HG03354 (cell line): Measurements from ENCODE around the gene CDKL5.
"Not testable (repeated sequence)": the region's sequence is repeated elsewhere in the genome, so short reads cannot be mapped to it uniquely, and the experiment has no call there.

Experiments
- ATAC-seq: cut with Tn5 transposase; IDR thresholded peaks from one replicate; pipeline ENCODE4 v1.9.1; 2021; ENCODE audit warnings: mild to moderate bottlenecking; ENCODE audit not compliant: unreplicated experiment, poor library complexity, severe bottlenecking

CDKL5 gene

DNA sequence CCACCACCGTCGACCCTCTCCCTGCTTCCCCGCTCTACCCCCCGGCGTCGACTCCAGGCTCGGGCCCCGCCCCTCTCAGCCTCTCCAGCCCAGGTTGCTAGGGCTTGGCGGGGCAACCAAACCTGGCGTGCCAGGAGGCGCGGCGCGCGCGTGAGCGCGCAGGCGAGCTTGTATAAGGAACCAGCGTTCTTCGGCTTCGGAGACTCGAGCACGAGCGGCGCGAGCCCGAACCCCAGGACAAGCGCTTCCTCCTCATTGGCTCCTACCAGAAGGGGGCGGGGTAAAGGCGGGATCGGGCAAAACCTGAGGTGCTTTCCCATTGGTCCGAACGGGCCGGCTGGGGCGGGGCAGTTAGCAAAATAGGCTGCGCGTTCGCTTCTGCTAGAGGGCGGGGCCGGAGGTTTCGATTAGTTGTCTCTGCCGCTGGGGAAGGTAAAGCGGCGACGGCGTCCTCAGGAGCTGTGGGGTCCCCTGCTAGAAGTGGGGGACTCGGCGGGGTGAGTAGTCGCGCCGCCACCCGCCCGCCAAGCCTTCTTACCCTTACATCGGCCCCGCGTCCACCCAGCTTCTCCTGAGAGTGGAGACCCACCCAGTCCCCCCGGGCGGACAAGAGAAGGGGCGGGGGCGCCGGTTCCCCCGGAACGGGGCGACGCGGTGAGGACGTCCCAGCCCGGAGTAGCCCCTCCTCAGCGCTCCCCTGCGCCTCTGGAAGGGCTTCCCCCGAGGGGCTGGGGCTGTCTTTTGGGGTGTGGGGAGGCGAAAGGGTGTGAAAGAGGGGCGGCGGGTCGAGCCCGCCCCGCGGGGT, at the start of gene CDKL5:
Gene CDKL5 (plus strand): TSS at position 410 of the 805 bp plus-strand sequence. CDS start 81,489 bp downstream, outside the sequence.
- peak; percentile 96 for ATAC-seq

DNA sequence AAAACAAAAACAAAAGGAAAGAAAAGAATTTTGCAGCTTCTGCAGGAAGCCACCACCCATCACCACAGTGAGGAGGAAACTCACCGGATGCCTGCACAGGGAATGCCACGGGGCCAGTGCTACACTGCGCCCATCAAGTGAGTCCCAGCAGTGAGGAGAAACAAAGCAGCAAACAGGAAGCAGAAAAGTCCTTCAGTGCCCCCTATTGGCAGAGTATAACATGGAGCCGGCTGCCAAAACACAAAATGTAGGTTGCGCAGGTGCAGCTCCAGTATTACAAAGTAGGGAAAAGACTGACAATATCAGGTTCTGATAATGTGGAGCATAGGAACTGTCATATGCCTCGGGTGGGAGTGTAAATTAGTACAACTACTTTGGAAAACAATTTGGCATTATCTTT, 47.6 kb upstream of the CDKL5 start:
- no peak for ATAC-seq

- ATAC-seq = no peak
Observed at GRCh38 chrX:18389966-18390365, 35.4 kb upstream of the CDKL5 start.

GRCh38 chrX:18390941-18391538, 34.4 kb upstream of the CDKL5 start:
- no peak for ATAC-seq

DNA sequence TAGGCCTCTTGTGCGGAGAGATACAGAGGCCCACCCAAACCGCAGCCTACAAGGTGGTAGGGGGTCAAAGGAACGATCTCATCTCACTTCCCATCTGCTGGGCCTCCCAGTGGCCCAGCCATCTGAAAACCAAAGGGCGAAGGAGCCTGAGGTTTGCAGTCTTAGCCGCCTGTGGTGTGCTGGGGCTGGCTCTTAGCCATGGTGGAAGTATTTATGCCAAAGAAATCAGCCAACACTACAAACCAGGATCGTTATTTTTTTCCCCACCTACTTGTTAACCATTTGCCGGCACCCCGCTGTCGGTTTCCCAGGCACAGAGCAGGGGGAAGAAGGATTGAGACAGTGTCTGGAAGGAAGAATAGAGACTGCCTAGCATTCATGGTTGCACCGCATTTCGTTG, 30.9 kb upstream of the CDKL5 start:
- ATAC-seq = no peak

- ATAC-seq = no peak
Observed at GRCh38 chrX:18401848-18402213, 23.6 kb upstream of the CDKL5 start.

DNA sequence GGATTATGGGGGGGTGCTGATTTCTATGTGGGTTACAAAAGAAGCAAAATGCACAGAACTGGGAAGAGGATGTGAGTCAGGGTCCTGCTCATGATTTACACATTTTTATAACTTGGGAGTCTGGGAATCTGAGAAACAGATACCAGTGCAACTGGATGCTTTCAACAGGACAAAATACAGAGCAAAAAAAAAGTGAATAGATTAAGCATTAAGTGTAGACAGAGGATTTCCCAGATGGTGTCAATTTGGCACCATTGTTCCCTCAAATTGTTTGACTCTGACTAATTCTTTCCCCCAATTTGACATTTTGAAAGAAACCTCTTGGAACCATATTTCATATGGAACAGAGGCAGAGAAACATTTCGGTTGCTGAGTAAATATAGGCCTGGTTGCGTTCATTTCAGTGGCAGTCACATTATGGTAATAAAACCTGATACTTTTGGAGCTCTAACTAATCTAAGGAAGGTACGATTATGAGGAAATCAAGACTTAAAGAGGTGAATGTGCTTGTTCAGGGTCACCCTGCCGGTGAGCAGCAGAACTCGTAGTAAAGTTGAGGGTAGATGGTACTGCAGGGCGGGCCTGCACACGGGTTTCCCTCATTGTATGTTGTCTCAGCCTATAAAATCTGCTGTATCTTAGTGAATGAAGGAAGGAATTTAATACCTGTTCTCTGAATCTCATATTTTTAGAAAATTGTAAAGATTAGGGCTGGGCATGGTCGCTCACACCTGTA, 18.7 kb upstream of the CDKL5 start:
- no peak for ATAC-seq

GRCh38 chrX:18410038-18410437, 15.4 kb upstream of the CDKL5 start:
- no peak for ATAC-seq

- no peak for ATAC-seq
Observed at GRCh38 chrX:18415386-18415785, 10.0 kb upstream of the CDKL5 start.

DNA sequence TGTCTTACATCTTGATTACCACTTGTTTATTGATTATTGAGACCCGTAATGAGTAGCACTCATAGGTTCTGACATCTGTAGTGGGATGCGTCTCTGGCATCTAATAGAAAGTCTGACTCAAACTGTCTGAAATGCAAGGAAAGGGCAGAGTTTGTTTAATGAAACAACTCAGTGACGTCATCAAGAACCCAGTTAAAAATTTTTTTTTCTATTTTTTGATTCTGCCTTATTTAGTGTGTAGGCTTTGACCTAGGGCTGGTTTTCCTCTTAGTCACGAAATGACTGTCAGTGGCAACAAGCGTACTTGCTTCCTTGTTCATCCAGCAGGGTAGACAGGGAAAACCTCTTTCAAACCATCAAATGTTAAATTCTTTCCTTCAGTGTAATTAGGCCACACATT, 3.1 kb upstream of the CDKL5 start:
- ATAC-seq = no peak

- no peak for ATAC-seq
Observed at GRCh38 chrX:18422886-18423285, 2.5 kb upstream of the CDKL5 start.

- ATAC-seq = peak; percentile 29
Observed at GRCh38 chrX:18424482-18425198, 768 bp upstream of the CDKL5 start.

DNA sequence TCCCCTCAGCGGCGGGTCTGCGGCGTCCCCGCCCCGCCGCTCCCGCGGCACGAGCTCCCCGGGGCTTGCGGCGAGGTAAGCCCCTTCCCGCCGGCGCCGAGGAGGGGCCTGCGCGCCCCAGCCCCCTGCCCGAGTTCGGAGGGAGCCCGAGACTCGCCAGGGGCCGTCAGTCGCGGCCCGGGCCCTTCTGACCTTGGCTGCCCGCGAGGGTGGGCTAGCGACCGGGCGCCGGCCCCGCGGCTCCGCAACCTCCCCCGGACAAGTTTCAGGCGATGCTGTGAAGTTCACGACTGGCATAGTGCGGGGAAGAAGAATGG, 554 bp downstream of the CDKL5 start:
- peak; percentile 4 for ATAC-seq

- no peak for ATAC-seq
Observed at GRCh38 chrX:18428006-18428405, 2.6 kb downstream of the CDKL5 start.

GRCh38 chrX:18433288-18433687, 7.9 kb downstream of the CDKL5 start:
- ATAC-seq = not testable (repeated sequence)

DNA sequence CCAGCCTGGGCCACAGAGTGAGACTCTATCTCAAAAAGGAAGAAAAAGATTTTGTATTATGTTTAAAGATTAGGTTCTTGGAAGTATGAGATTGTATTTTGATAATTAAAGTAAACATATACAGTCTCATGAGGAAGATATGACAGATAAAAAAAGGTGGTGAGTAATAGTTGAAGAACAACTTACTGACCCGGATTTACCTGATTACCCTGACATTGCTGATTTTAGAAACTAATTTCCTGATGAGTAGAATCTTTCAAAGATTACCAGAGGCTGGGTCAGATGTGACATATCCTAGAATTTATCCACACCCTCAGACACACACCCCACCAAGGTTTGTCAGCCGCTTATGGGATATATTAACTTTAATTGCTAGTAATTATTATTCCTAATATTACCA, 9.5 kb downstream of the CDKL5 start:
- ATAC-seq = no peak

DNA sequence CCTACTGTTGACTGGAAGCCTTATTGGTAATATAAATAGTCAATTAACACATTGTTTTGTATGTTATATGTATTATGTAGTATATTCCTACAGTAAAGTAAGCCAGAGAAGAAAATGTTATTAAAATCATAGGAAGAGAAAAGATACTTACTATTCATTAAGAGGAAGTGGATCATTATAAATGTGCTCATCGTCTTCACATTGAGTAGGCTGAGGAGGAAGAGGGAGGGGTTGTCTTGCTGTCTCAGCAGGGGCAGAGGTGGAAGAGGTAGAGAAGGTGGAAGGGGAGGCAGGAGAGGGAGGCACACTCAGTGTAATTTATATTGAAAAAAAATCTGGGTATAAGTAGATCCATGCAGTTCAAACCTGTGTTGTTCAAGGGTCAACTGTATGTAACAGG, 10.6 kb downstream of the CDKL5 start:
- ATAC-seq = no peak

- ATAC-seq = no peak
Observed at GRCh38 chrX:18440835-18441234, 15.4 kb downstream of the CDKL5 start.

GRCh38 chrX:18441780-18442367, 16.5 kb downstream of the CDKL5 start:
- no peak for ATAC-seq

DNA sequence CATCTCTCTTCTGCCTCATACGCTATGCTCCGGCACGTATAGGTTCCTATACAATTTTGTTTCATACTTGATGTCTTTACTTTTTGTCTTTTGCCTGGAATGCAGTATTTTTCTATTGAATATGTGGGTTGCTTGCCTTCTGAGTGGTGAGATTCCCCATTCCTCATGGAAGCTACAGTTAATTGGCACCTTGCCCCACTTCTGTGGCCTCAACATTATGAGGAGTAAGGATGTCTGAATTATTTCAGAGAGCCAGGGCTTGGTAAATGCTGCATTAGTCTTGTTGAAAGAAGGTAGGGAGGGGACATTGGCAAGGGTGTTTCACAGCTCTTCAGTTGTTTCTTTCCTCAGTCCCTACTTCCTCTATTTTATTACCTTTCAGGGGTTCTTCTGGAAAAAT, 23.0 kb downstream of the CDKL5 start:
- ATAC-seq = no peak
